Activated CD4-positive, alpha-beta memory T cell treated with anti-CD3 and anti-CD28 coated beads for 36 hours (primary cell): Measurements from ENCODE around the gene DUS2. TPM values are rescaled to one million over a fixed set of nuclear protein-coding genes. Genes with fewer than 3 reads are reported as not detected.

ENCODE experiments used
- CTCF ChIA-PET: fragments of 350-600 bp; sonication (Branson Sonifier 250); formaldehyde crosslinking; loops from one replicate; lab custom pipeline; 2021; ENCODE audit warnings: antibody characterized with exemption, inconsistent platforms; lab: Charles Lee
- POLR2A ChIA-PET: fragments of 350-600 bp; sonication (Branson Sonifier 250); formaldehyde crosslinking; loops from one replicate; lab custom pipeline; 2021; ENCODE audit warnings: antibody characterized with exemption; lab: Charles Lee
- DNase-seq: peaks from one replicate; pipeline ENCODE4 v3.0.0-alpha.2; 2020
- H3K27ac Mint-ChIP-seq: one replicate; pipeline ENCODE4 v1.8.0; 2021; ENCODE audit warnings: mixed read lengths
- H3K27me3 Mint-ChIP-seq: one replicate; pipeline ENCODE4 v1.8.0; 2021; ENCODE audit warnings: mixed read lengths
- H3K36me3 Mint-ChIP-seq: one replicate; pipeline ENCODE4 v1.8.0; 2021; ENCODE audit warnings: mixed read lengths
- H3K4me1 Mint-ChIP-seq: one replicate; pipeline ENCODE4 v1.8.0; 2021; ENCODE audit warnings: low read depth, mixed read lengths
- H3K4me3 Mint-ChIP-seq: one replicate; pipeline ENCODE4 v1.8.0; 2021; ENCODE audit warnings: mild to moderate bottlenecking, mixed read lengths
- H3K9me3 Mint-ChIP-seq: one replicate; pipeline ENCODE4 v1.8.0; 2021; ENCODE audit warnings: mixed read lengths
- intact Hi-C: fragments of 100-400 bp; cut with micrococcal nuclease; formaldehyde crosslinking; loops from one replicate; pipeline ENCODE4 v1.15.1; 2023
- total RNA-seq, 2 experiments: library from RNA; stranded (reverse); gene quantifications; one replicate each; pipeline ENCODE4 v1.2.3, GENCODE V29; 2021

DUS2 gene
- total RNA-seq, 2 experiments from 2014 or later = 29.2 to 29.4 TPM

- Mint-ChIP-seq H3K27ac (peak overlapping the region; percentile 83), H3K4me1 (peaks cover 67% of the 10 kb centered on the region), H3K4me3 (no peak overlapping the region), H3K27me3 (no peaks in the 10 kb centered on the region), H3K36me3 (peaks cover 58% of the 10 kb centered on the region), H3K9me3 (no peaks in the 10 kb centered on the region)
- intact Hi-C loops = loop anchor here (2.0 kb wide), 1 partner anchor 13 kb away; the partner anchor contains the start of gene NFATC3
- CTCF ChIA-PET = interaction anchor here (0.6 to 2.3 kb wide), 6 partner anchors 9 to 159 kb away, joined by 3 to 9 read pairs (median 6); no protein-coding TSS in a partner anchor
- POLR2A ChIA-PET = interaction anchor here (3.5 kb wide), 1 partner anchor 8 kb away, joined by 14 read pairs; no protein-coding TSS in a partner anchor
- DNase-seq = no peak
These were observed 48.4 kb downstream of the DUS2 start for GRCh38 chr16:68071518-68071901.

GRCh38 chr16:68072038-68072695, 49.1 kb downstream of the DUS2 start:
- CTCF ChIA-PET = interaction anchor here (0.6 to 2.3 kb wide), 4 partner anchors 9 to 158 kb away, joined by 3 to 9 read pairs (median 6); no protein-coding TSS in a partner anchor
- intact Hi-C loops = no loop called here
- H3K36me3 Mint-ChIP-seq = peaks cover 60% of the 10 kb centered on the region
- H3K4me1 Mint-ChIP-seq = peaks cover 67% of the 10 kb centered on the region
- DNase-seq = no peak
- POLR2A ChIA-PET = interaction anchor here (3.5 kb wide), 1 partner anchor 7 kb away, joined by 14 read pairs; no protein-coding TSS in a partner anchor
- H3K27me3 Mint-ChIP-seq = no peaks in the 10 kb centered on the region
- no peak overlapping the region for H3K4me3 Mint-ChIP-seq
- no peaks in the 10 kb centered on the region for H3K9me3 Mint-ChIP-seq
- peak overlapping the region; percentile 18 for H3K27ac Mint-ChIP-seq

- H3K27me3 Mint-ChIP-seq = no peaks in the 10 kb centered on the region
- no peak overlapping the region for H3K4me3 Mint-ChIP-seq
- intact Hi-C loops = loop anchor here (1.0 kb wide), 1 partner anchor 11 kb away; the partner anchor contains the start of gene NFATC3
- no peak for DNase-seq
- peak overlapping the region; percentile 87 for H3K27ac Mint-ChIP-seq
- no peaks in the 10 kb centered on the region for H3K9me3 Mint-ChIP-seq
- ChIA-PET CTCF (interaction anchor here (1.3 to 3.6 kb wide), 5 partner anchors 9 to 51 kb away, joined by 3 to 24 read pairs (median 6); partner anchors contain the start of genes DDX28 and DUS2), POLR2A (interaction anchor here (3.2 kb wide), 1 partner anchor 11 kb away, joined by 23 read pairs; the partner anchor contains the start of gene NFATC3)
- H3K36me3 Mint-ChIP-seq = peaks cover 65% of the 10 kb centered on the region
- peaks cover 75% of the 10 kb centered on the region for H3K4me1 Mint-ChIP-seq
These were observed 51.0 kb downstream of the DUS2 start for GRCh38 chr16:68073902-68074760.

- Mint-ChIP-seq H3K27ac (peak overlapping the region; percentile 87), H3K4me1 (peaks cover 76% of the 10 kb centered on the region), H3K36me3 (peaks cover 65% of the 10 kb centered on the region), H3K4me3 (no peak overlapping the region), H3K27me3 (no peaks in the 10 kb centered on the region), H3K9me3 (no peaks in the 10 kb centered on the region)
- DNase-seq = peak; percentile 84
- POLR2A ChIA-PET = interaction anchor here (3.2 kb wide), 1 partner anchor 10 kb away, joined by 23 read pairs; the partner anchor contains the start of gene NFATC3
- CTCF ChIA-PET = interaction anchor here (1.2 to 3.6 kb wide), 6 partner anchors 9 to 154 kb away, joined by 3 to 24 read pairs (median 8); partner anchors contain the start of genes DDX28 and DUS2
- intact Hi-C loops = loop anchor here (1.0 kb wide), 1 partner anchor 10 kb away; the partner anchor contains the start of gene NFATC3
These were observed 51.9 kb downstream of the DUS2 start for GRCh38 chr16:68074850-68075555.

GRCh38 chr16:68075980-68076379, 52.9 kb downstream of the DUS2 start:
- H3K4me1 Mint-ChIP-seq = peaks cover 73% of the 10 kb centered on the region
- intact Hi-C loops = no loop called here

GRCh38 chr16:68076560-68076959, 53.5 kb downstream of the DUS2 start:
- intact Hi-C loops = no loop called here
- Mint-ChIP-seq H3K36me3 (peaks cover 55% of the 10 kb centered on the region), H3K4me3 (no peak overlapping the region), H3K9me3 (no peaks in the 10 kb centered on the region), H3K27ac (peak overlapping the region; percentile 63), H3K27me3 (no peaks in the 10 kb centered on the region), H3K4me1 (peaks cover 73% of the 10 kb centered on the region)
- no peak for DNase-seq
- ChIA-PET CTCF (interaction anchor here (1.6 to 3.6 kb wide), 2 partner anchors 11 to 17 kb away, joined by 9 to 24 read pairs; no protein-coding TSS in a partner anchor), POLR2A (interaction anchor here (3.2 kb wide), 1 partner anchor 8 kb away, joined by 23 read pairs; the partner anchor contains the start of gene NFATC3)

More at GRCh38 chr16:68075980-68076379, 52.9 kb downstream of the DUS2 start:
- no peak overlapping the region for H3K4me3 Mint-ChIP-seq
- H3K27me3 Mint-ChIP-seq = no peaks in the 10 kb centered on the region
- H3K27ac Mint-ChIP-seq = peak overlapping the region; percentile 63
- peaks cover 58% of the 10 kb centered on the region for H3K36me3 Mint-ChIP-seq
- ChIA-PET POLR2A (interaction anchor here (3.2 kb wide), 1 partner anchor 9 kb away, joined by 23 read pairs; the partner anchor contains the start of gene NFATC3), CTCF (interaction anchor here (1.2 to 3.6 kb wide), 5 partner anchors 8 to 153 kb away, joined by 3 to 24 read pairs (median 9); no protein-coding TSS in a partner anchor)
- DNase-seq = no peak
- H3K9me3 Mint-ChIP-seq = no peaks in the 10 kb centered on the region

- DNase-seq = no peak
- Mint-ChIP-seq H3K27ac (peak overlapping the region; percentile 98), H3K36me3 (peaks cover 42% of the 10 kb centered on the region), H3K4me3 (no peak overlapping the region), H3K4me1 (peaks cover 76% of the 10 kb centered on the region), H3K27me3 (no peaks in the 10 kb centered on the region), H3K9me3 (no peaks in the 10 kb centered on the region)
- ChIA-PET CTCF (no interaction called here), POLR2A (interaction anchor here (2.6 kb wide), 1 partner anchor 8 kb away, joined by 14 read pairs; no protein-coding TSS in a partner anchor)
- intact Hi-C loops = no loop called here
These were observed 55.0 kb downstream of the DUS2 start for GRCh38 chr16:68077866-68078700.

GRCh38 chr16:68078701-68079375, 55.8 kb downstream of the DUS2 start:
- Mint-ChIP-seq H3K27ac (peak overlapping the region; percentile 98), H3K4me3 (peak overlapping the region; percentile 52), H3K36me3 (peaks cover 39% of the 10 kb centered on the region), H3K4me1 (peaks cover 82% of the 10 kb centered on the region), H3K9me3 (no peaks in the 10 kb centered on the region), H3K27me3 (no peaks in the 10 kb centered on the region)
- intact Hi-C loops = no loop called here
- DNase-seq = peak; percentile 40
- POLR2A ChIA-PET = interaction anchor here (2.6 kb wide), 1 partner anchor 8 kb away, joined by 14 read pairs; no protein-coding TSS in a partner anchor
- CTCF ChIA-PET = interaction anchor here (2.7 kb wide), 2 partner anchors 14 to 15 kb away, joined by 12 to 17 read pairs; no protein-coding TSS in a partner anchor

GRCh38 chr16:68079376-68079625, 56.2 kb downstream of the DUS2 start:
- no peak for DNase-seq
- CTCF ChIA-PET = interaction anchor here (0.6 to 2.7 kb wide), 4 partner anchors 14 to 149 kb away, joined by 3 to 17 read pairs (median 8); no protein-coding TSS in a partner anchor
- H3K27me3 Mint-ChIP-seq = no peaks in the 10 kb centered on the region
- intact Hi-C loops = no loop called here
- H3K4me3 Mint-ChIP-seq = peak overlapping the region; percentile 52
- peak overlapping the region; percentile 98 for H3K27ac Mint-ChIP-seq
- peaks cover 35% of the 10 kb centered on the region for H3K36me3 Mint-ChIP-seq
- H3K4me1 Mint-ChIP-seq = peaks cover 82% of the 10 kb centered on the region
- POLR2A ChIA-PET = interaction anchor here (2.6 kb wide), 1 partner anchor 9 kb away, joined by 14 read pairs; no protein-coding TSS in a partner anchor
- H3K9me3 Mint-ChIP-seq = no peaks in the 10 kb centered on the region
